NCI-H82 treated with DMSO at 0.1 percent for 48 hours (cell line): ENCODE measurements around the gene LRP1B.

Experiments used
- DNase-seq: peaks from one replicate; lab custom pipeline; 2025; ENCODE audit not compliant: unreplicated experiment; lab: John Stamatoyannopoulos, UW

LRP1B gene

DNA sequence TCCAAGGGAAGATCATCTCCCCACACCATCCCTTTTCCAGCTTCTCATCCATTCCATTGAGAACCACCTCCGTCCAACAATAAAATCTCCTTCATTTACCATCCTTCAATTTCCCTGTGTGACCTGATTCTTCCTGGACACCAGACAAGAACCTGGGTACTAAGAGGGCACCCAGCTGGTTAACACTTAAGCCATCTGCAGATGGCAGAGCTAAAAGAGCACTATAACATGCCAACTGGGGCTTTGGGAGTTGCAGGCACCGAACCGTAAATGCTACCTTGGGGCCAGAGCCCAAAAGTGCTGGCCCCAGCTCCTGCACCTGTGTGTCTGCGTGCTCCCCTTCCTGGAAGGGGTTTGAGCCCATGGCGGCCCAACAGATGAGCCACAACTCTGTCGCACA, 655.0 kb downstream of the LRP1B start:
- DNase-seq, result no peak

DNA sequence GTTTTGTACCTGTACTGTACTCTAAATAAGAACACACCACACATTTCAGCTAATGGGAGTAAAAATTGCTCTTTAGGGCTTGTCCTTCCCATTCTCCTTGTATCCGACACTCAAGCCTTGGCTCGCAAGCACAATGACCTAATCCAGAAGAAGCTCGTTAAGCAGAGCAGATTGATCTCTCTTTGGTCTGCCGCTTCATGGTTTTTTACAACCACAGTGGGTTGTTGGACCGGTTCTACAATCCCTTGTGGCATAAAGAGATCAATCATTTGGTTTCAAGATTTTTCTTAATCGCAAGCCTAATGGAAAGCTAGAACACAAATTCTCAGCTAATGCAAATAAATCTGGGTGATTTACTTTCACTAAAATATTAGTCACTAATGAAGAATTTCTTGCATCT, 662.1 kb downstream of the LRP1B start:
- no peak for DNase-seq

DNA sequence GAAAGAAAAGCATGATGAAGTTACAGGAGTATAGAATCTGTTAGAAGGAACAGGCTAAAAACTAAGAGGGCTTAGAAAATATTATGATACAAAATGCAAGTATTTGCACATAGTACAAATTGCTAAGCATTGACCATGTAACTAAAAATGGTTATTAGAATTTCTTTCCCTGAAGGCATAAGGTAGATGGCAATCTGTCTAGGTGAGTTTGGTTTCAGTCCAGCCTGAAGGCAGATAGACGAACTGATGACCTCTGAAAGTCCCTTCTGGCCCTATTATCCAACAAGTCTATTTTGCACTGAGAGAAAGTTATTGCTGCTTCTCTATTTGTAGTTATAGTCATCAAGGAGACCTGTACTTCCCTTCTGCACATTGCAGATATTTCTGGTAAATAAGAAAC, 663.5 kb downstream of the LRP1B start:
- DNase-seq, result no peak

DNA sequence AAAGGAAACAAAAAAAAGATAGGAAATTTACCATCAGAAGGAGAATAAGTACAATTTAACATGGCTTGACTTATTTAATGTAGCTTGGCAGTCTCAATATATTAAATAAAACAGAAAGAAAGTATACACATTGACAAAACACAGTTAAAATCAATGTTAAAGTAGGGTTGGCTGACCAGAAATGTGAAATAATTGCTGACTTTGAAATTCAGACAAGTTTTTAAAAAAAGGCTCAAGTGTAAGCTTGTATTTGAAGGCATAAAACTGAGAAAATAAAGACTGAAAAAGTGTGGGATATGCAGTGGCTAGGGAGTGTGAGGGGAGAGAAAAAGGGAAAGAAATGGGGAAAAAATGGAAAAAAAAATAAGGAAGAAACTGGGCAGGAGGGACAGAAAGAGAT, 665.8 kb downstream of the LRP1B start:
- no peak for DNase-seq

DNA sequence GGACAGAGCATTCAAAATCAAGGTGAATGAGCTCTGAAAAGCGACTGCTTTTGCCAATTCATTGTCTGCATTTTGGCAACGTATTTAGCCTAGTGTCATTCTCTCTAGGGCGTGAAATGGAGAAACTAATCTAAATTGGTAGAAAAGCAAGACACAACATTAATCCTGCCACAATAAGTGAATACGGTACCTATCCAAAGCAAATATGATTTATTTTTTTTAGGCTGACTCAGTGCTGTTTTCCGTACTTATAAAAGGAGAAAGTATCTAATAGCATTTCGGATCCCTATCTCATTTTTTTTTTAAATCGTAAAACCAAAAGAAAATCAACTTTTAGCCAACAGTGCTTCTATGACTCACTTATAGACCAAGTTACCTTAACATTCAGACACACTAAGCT, 672.5 kb downstream of the LRP1B start:
- DNase-seq, result no peak

DNA sequence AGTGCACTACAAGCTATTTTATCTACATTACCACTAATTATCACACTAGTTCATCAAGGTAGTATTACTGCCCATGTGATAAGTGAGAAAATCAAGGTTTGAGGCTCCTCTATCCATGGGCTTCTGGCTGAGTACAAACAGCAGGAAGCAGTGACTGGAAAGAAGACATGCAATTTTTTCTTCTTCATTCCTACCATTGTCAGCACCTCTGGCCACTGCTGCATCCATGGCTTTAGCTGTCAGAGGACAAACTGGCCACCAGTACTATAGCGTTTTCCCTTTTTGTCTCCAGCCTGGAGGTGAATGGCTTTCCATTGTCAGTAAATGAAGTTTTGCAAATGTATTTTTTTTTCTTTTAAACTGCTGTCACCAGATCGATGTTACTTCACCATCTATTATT, 674.9 kb downstream of the LRP1B start:
- DNase-seq, result no peak

DNA sequence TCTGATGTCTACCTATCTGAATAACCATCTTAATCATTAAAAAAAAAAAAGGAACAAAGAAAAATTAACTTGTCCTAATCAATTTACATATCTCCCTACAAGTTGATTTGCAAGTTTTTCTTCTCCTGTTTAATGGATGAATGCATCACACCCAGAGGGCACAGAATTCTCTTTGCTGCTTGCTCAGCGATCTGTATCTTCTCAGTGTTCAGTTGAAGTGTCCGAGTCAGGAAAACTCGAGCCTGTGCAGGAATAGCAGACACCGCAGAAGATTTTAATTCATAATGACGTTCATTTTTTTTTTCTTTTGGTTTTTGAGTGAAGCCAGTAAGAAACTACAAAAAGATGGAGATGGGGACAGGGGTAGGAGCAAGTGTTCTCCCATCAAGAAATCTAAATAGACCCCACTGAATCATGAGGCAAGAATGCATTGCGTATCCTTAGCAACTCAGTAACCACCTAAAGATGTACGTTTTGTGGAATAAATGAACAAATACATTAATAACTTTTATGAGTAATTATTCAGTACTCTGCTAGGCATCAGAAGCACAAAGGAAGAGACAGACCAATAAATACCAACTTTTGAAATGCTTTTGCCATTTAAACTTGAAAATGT, 675.5 kb downstream of the LRP1B start:
- no peak for DNase-seq

DNA sequence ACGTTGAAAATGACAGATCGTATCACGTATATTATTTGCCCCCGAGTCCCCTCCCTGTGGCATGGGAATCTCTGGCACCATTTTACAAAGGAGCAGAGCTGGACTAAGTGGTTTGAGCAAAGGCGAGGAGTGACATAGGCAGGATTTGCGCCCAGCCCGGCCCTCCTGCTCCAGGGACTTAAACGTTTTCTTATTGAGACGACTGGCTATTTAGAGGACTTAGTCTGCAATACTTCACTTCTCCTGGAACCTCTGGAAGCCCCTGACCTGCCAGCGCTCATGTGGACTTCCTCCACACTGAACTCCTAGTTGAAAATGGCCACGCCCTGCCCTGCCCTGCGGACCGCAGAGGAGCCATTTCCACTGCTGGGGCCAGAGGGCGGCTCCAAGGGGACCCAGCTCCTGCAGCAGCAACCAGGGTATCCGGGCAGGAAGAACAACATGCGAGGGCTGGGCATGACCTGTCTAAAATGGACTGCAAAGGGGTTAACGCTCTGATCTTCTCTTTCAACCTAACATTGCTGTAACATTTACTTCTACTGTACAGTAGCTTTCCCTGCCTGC, 690.7 kb downstream of the LRP1B start:
- DNase-seq, result no peak

DNA sequence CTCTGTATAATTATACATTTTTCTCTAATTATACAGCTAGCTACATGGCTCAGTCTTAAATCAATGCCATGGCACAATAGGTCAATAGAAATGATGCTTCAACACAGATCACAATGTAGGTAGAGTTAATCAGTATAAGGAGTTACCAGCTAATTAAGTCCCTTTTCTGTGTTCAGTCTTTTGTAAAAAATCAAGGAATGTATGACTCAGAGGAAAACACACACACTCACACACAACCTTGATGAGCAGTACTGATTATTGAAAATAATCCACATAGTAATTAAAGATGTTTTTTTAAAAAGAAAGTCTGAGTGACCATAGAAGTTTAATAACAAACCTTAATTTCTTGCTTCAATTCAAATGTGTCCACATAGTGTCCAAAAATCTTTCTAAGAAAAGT, 691.3 kb downstream of the LRP1B start:
- DNase-seq, result no peak

DNA sequence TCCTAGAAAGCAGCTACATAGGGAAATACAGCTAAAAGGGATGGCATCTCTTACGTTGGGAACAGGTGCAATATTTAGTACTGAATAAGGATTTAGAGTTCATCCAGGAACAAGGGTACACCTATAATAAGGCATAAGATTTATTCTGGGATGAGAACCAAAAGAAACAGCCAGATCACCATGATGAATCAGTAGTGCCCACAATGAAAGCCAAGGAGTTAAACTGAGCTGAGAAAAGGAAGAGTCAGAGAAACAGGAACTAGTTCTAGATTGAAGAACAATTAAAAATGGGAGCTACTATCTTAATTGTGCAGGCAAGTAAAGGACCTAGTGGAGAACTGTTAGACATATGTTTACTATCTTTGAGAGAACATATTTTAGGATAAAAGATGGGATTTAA, 692.3 kb downstream of the LRP1B start:
- DNase-seq, result no peak

DNA sequence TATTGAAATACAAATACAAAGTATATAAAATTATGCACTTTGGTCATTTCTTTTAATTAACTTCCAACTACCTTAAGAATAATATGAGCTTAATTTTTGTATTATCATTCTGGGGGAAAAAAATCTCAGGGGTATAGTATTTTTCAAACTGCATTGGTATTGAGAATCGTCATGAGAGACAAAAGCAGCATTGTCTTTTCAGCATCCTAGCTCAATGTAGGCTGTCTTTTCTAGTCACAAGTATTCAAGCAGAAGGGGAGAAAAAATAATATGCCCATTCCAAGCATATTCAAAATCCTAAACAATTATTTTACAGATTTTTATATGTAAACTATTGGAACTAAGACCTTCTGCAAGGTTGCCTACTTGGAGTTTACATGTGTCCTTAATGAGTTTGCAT, 693.3 kb downstream of the LRP1B start:
- no peak for DNase-seq

DNA sequence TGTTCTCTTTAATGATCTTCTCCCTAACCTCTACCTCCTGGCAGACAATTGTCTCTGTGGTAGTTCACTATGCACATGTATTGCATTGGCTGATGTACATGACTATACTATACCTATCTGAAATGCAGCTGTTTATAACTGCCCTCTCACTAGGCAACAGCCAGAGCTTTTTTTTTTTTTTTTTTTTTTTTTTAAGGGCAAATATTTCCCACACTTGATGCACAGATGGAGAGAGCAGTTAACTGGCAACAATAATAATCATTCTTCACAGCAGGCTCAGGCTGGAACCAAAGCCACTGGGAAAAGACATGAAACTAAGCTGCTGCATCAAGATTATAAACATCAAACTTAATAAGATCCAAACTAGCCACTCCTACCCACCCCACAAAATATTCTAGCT, 707.7 kb downstream of the LRP1B start:
- no peak for DNase-seq

DNA sequence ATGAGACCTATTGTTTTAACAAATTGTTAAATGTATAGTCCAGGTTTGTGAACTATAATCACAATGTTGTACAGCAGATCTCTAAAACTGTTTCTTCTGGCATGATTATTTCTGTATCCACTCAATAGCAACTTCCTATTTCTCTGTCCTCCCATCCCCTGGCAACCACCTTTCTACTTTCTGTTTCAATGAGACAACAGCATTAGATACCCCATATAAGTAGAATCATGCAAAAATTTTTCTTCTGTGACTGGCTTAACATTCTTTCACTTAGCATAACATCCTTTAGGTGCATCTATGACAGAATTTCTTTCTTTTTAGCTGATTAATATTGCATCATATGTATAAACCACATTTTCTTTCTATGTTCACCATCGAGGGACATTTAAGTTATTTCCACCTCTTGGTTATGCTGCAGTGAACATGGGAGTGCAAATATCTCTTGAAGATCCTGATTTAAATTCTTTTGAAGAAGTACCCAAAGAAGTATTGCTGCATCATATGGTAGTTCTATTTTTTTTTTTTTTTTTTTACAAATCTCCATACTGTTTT, 713.5 kb downstream of the LRP1B start:
- no peak for DNase-seq

DNA sequence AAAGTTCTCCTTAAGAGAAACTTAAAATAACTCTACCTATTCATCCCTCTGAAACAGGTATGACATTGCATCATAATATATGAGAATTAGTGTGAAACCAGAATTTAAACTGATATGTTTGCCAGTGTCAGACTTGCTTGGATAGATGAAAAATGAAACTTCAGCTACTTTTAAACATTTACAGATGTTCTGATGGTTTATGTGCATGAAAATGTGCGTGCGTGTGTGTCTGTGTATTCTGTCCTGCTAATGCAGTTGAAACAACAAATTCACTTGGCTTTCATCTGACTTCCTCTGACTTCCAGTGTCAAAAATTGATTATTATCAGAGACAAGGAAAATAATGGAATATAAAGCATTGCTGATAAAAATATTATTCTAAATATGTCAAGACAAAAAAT, 719.4 kb downstream of the LRP1B start:
- no peak for DNase-seq

DNA sequence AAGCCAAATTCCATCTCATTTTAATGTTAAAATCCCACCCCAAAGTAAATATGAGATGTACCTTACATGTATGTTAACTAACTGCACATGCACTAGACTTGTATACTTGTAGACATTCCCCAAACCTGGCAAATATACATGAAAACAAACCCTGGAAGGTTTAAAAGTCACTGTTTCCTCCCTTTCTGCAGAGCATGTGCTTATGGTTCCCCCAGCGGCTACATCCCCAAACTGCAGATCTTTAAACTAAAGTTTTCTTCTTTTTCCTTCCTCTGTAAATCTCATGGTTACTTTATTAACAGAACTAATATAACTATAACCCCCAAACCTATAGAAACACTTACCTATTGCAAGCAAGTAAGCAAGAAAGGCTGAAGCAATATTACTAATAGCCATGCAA, 731.5 kb downstream of the LRP1B start:
- DNase-seq, result no peak

DNA sequence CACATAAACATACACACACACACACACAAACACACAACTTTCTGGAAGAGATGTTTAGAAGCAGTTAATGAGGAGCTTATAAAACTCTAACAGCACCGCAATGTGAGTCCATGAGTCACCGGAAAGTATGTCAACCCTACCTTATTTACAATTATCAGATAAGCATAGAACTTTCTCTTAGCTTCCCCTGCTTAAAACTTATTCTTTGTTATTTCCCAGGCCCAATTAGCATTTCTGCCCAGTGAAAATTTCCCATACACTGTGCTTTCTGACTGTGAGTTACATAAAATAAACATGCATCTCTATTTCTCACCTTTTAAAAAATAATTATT, 737.6 kb downstream of the LRP1B start:
- DNase-seq, result no peak

DNA sequence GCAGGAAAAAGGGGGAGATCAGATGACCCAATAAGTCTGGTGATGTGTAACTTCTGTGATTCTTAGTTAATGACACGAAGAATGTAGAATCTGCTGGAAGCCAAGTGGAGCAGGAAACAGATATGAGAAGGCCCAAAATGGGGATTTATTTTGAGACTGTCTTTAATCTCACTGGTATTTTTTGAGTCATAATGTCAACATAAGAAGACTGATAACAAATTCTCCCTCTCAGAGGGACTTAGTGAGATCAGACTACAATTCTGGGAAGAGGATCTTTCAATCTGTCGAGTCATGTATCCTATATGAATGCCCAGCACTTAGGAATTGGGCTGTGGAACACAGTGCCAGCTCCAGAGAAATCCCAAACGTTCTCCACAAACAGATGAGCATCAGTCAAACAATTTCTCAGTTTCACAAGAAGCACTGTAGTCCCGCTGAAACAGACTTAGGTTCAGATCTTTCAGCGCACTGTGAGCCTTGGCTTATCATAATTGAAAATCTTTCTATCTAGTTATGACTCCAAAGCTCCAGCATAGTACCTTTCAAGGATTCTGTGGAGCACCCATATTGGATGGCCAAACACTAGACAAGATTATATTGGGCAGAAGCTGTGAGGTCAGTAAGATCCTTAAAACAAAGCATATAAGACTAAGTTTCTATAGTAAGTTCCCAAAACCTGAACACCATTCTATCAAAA, 738.2 kb downstream of the LRP1B start:
- no peak for DNase-seq

DNA sequence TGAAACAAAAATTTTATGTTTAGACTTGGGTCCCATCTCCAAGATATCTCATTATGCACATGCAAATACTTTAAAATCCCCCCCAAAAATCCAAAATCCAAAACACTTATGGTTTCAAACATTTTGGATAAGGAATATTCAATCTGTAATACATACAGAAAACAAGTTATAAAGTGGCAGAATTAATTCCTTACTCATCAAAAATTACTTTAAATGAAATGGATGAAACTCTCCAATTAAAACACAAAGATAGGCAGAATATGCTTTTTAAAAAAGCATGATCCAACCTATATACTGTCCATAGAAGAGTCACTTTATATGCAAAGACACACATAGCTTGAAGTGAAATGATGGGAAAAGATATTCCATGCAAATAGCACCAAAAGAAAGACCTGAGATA, 744.6 kb downstream of the LRP1B start:
- no peak for DNase-seq

DNA sequence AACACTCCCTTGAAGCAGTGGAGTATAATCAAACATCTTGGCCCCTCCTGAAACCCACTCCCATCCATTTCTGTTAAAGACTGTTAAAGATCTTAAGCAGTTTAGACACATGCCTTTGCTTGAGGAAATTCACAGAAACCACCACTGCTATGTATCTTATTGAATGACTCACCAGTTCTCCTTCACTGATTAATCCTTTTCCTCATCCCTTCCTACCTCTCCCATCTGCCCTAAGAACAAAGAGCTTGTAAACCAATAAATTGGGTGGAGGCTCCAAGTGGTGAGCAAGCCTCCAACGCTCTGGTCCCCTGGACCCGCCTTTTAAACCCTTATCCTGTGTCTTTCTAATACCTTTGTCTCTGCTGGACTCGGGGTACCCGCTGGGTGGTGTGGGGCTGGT, 746.1 kb downstream of the LRP1B start:
- no peak for DNase-seq

DNA sequence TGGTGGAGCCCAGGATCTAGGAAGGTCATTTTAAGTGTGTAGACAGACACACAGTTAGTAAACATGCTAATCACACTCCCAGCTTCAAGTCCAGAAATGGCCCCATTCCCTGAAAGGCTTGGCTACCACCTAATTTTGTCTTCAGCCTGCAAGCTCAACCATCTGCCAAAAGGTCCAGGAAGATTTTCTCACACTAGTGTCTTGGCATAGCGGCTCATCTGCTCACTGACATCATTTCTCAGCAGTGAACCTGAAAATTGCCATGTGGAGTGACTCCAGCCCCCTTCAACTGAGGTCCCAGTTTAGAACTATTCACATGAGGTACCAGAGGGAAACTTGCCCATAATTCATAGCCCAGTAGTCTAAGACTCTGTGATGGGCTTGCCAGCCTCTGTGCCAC, 748.9 kb downstream of the LRP1B start:
- no peak for DNase-seq

DNA sequence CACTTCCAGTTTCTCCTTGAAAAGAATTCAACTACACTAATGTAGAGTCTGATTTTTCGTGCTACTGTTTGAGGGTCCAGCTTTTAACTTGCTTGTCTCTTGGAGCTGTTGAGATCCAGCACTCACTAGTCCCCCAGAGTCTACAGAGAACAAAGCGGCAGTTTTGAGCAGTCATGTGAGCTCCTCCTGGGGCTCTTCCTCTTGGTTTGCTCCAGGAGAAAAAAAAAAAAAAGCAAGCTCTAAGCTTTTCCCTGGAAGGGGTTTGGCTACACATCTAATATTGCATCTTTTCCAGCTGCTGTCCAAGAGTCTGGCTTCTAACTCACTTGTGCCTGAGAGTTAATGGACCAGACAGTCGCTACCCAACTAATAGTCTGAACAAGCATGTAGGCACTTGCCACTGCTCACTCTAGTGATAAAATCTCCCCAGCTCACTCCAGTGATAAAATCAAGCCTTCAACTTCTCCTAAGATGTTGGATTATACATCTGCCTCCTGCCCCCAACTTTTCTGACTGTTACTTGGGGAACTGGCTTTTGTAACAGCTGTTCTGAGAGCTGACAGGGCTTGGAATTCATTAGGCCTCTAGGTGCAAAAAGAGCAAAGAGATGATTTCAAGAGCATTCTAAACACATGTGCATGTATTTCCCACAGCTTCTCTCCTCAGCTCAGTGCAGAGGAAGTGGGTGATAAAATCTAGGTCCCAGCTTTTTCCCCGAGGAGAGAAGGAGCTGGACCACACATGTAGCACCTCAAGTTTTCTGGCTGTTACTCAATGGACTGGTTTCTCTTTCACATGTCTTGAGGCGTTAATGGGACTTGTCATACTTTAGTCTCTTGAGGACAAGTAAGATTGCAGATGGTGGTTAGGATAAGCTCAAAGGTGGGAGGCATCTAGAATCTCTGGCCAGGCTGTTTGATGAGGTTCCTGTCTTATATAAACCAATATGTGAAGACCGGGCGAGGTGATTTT, 750.5 kb downstream of the LRP1B start:
- no peak for DNase-seq

DNA sequence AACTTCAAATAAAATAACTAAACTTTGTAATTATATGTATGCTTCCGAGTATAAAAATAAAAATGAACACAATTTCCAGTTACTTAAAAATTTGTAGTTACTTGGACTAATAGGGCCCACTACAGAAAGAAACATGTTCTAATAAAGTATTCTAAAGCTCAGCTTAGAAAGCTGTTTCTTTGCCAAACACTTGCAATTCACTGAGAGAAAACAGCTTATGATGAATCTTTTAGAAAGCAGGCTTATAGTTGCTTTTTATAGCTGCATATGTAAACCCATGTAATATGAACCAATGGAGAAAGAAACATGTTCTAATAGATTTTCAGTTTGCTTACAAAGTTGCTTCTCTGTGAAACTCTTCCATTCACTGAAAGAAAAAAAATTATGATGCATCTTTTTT, 766.0 kb downstream of the LRP1B start:
- DNase-seq, result no peak
